Stimulated activated CD4-positive, alpha-beta T cell treated with anti-CD3 and anti-CD28 coated beads, TNF-alpha, amount 100 ng/mL, for 1 hour (primary cell): Measurements from ENCODE around the gene ENTPD8.
A peak's percentile ranks its signal among the peaks of the same experiment; 100 is the strongest.
"Not testable (repeated sequence)": the region's sequence is repeated elsewhere in the genome, so short reads cannot be mapped to it uniquely, and the experiment has no call there.

Experiments
- DNase-seq, 3 donors: peaks; one replicate each; pipeline ENCODE4 v3.0.0-alpha.2; 2020; ENCODE audit warnings: low read depth in 3 of 3, low spot score in 1 of 3

Gene ENTPD8

GRCh38 chr9:137459152-137459600 lies 18.0 kb upstream of the ENTPD8 start, which contains the start of gene NSMF:
TSS of gene NSMF (minus strand) at chr9:137459334. CDS start at chr9:137459102, 232 bp downstream.
- DNase-seq, result peak; percentile 86 to 95 (median 91)

GRCh38 chr9:137458194-137459151 lies 17.3 kb upstream of the ENTPD8 start:
- no peak for DNase-seq

- DNase-seq, result no peak
Observed at GRCh38 chr9:137457406-137458193, 16.4 kb upstream of the ENTPD8 start.

GRCh38 chr9:137456864-137457405 lies 15.8 kb upstream of the ENTPD8 start:
- DNase-seq, result no peak

GRCh38 chr9:137456061-137456863 lies 15.1 kb upstream of the ENTPD8 start:
- no peak for DNase-seq

- DNase-seq, result no peak
Observed at GRCh38 chr9:137455359-137455991, 14.3 kb upstream of the ENTPD8 start.

- DNase-seq, result no peak
Observed at GRCh38 chr9:137454597-137455358, 13.6 kb upstream of the ENTPD8 start.

- no peak for DNase-seq
Observed at GRCh38 chr9:137454145-137454596, 13.0 kb upstream of the ENTPD8 start.

GRCh38 chr9:137453643-137454081 lies 12.5 kb upstream of the ENTPD8 start:
- DNase-seq, result peak; percentile 30 to 50 (median 49)

GRCh38 chr9:137452761-137453642 lies 11.8 kb upstream of the ENTPD8 start:
- no peak for DNase-seq

- no peak for DNase-seq
Observed at GRCh38 chr9:137452006-137452760, 11.0 kb upstream of the ENTPD8 start.

GRCh38 chr9:137451264-137452005 lies 10.3 kb upstream of the ENTPD8 start:
- DNase-seq, result not testable (repeated sequence)

- not testable (repeated sequence) for DNase-seq
Observed at GRCh38 chr9:137450539-137451222, 9.5 kb upstream of the ENTPD8 start.

- DNase-seq, result no peak
Observed at GRCh38 chr9:137449931-137450538, 8.9 kb upstream of the ENTPD8 start.

- no peak for DNase-seq
Observed at GRCh38 chr9:137449081-137449844, 8.1 kb upstream of the ENTPD8 start.
